IPS-18c (cell line): ENCODE measurements around the gene RALGAPA2.

Experiments used
- H3K4me3 ChIP-seq: 2 replicates; pipeline ENCODE4 v1.7.0; 2013; ENCODE audit warnings: low read depth, mild to moderate bottlenecking, low read length, moderate library complexity; ENCODE audit not compliant: insufficient read depth
- H3K9me3 ChIP-seq: one replicate; pipeline ENCODE4 v1.6.1; 2013; ENCODE audit warnings: mild to moderate bottlenecking, low read length, moderate library complexity; ENCODE audit not compliant: control insufficient read depth, insufficient read depth

RALGAPA2 gene

DNA sequence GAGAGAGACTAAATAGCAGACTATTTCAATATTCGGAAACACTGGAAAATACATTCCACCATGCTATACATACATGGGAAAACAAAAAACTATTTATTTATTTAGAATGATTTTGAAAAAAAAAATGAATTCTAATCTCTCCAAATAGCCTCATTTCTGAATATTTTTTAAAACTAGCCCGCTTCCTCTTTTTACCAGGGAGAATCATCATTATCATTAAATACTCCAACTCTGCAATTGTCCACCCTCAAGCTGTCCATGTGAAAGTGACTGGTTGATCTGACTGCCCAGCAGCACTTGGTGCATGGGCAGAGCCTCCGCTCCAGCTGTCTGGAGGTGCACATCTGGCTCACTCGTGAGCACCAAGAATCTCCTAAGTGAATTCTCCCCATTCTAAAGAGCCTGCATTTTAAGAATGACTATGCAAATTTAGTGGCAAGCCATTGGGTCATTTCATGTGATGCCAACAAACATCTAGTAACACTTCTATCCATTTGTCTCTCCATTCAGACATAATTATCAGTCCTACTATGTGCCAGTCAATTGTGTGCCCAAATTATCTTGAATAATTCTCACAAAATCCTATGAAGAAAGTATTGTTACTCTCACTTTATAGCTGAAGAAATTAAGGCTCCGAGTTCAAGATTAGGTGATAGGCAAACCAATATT, 279.7 kb downstream of the RALGAPA2 start:
- Histone ChIP-seq H3K4me3 (no peak overlapping the region), H3K9me3 (no peaks in the 10 kb centered on the region)

DNA sequence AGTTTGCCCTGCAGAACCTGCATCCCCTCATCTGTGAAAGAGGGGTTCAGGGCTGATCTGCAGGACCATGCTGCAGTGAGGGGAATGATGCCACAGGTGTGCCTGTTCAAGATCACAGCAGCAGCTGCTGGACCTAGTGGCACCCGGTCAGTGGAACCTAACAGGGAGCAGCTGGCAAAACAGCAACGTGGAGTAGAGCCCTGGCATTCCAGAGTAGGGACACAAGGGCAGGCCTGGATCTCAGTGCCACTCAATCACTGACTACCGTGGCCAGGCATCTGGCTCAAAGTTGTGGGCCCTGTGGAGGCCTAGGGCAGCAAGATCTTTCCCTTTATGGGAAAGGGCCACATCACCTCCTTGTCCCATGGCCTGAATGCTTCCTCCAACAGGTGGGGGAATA, 282.4 kb downstream of the RALGAPA2 start:
- no peak overlapping the region for H3K4me3 ChIP-seq

DNA sequence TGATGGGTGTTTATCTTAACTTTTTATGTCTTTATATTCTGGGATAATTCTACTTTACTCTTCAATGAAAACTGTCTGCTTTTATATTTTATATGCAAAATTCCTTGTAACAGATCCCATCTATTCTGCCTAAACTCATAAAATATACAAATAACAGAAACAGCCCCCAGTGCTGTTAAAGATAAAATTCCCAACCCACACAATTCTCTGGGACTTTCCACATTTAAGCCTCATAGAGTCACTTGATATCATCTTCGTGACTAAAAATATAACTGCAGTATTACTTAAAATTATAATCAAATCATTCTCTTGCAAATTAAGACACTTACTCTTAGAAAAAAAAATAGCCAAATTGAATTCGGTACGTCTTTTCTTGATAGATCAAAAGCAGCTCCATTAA, 284.4 kb downstream of the RALGAPA2 start:
- Histone ChIP-seq H3K9me3 (no peaks in the 10 kb centered on the region), H3K4me3 (no peak overlapping the region)

More for the DNA sequence above, 282.4 kb downstream of the RALGAPA2 start:
- no peaks in the 10 kb centered on the region for H3K9me3 ChIP-seq

DNA sequence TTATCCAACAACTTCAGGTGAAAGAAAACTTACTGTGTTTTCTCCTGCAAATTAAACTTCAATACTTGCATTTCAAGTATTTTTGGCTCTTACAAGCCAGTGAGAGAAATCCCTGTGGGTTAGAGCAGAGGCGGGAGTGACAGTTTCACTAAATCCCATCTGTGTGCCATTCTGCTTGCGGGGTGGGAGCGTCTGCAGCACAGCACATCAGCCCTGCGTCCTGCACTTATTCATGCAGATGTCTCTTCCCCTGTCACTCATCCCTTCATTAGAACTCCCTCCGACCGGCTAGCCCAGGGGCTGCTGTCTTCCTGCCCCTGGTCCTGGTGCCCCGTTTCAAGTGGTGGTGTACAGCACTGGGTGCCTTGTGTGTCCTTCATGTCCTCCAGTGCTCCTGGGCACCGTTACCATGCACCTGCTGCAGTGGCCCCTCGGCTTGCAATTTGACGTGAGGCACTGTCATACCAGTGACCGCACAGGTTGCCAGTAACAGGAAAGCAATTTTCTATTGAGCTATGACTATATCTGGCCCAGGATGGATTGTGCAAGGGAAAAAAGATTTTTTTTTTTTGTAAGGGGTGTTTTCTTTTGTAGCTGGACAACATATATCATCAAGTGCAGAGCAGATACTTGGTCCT, 285.1 kb downstream of the RALGAPA2 start:
- no peak overlapping the region for H3K4me3 ChIP-seq
- H3K9me3 ChIP-seq = no peaks in the 10 kb centered on the region

- Histone ChIP-seq H3K4me3 (no peak overlapping the region), H3K9me3 (no peaks in the 10 kb centered on the region)
Observed at GRCh38 chr20:20426655-20426907, 285.9 kb downstream of the RALGAPA2 start.

GRCh38 chr20:20425823-20426654, 286.4 kb downstream of the RALGAPA2 start:
- Histone ChIP-seq H3K4me3 (no peak overlapping the region), H3K9me3 (no peaks in the 10 kb centered on the region)

- Histone ChIP-seq H3K4me3 (no peak overlapping the region), H3K9me3 (no peaks in the 10 kb centered on the region)
Observed at GRCh38 chr20:20423117-20423516, 289.3 kb downstream of the RALGAPA2 start.

DNA sequence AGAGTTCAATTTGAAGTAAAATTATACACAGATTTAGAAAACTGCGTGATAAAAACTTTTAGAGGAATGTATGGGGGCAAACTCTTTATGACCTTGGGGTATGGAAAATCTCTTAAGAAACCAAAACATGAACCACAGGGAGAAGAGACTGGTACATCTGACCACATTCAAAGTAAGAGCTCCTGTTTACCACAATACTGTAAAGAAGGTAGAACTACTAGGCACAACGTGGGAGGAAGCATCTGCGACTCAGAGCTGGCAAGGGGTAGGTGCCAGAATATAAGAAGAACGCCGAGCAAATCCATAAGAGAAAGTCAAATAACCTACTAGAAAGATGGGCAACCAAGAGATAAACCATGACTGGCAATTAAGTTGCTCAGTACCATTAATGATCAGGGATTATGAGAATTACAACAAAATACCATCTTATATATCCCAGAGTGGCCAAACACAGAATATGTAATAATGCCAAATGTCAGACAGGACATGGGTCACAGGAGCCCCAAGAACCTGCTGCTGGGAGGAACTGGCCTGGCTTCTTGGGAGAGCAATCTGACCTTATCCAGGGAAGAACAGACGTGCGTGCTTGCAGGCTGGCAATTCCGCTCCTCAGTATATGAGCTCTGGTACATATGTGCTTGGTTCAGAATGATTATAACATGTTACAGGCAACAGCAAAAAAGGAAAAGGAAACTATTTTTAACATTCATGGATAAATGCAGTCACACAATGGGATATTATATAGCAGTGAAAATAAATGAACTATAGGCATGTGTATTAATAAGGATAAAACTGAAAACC, 294.4 kb downstream of the RALGAPA2 start:
- Histone ChIP-seq H3K9me3 (no peaks in the 10 kb centered on the region), H3K4me3 (no peak overlapping the region)

DNA sequence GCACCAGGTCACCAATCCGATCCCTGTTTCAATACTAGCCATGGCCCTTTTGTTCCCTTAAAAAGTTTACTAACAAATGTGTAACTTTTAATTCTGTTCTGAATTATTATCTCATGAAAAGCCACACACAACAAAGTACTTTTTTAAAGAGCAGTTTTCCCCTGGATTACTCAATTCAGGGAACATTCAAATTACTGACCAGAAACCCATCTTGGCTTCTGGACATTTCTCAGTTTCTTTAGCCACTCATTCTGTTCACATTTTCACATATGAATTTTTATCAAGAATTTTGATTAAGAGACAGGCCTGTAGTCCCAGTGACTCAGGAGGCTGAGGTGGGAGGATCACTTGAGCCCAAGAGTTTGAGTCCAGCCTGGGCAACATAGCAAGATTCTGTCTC, 297.1 kb downstream of the RALGAPA2 start:
- Histone ChIP-seq H3K4me3 (no peak overlapping the region), H3K9me3 (no peaks in the 10 kb centered on the region)

GRCh38 chr20:20414640-20415220, 297.7 kb downstream of the RALGAPA2 start:
- Histone ChIP-seq H3K9me3 (no peaks in the 10 kb centered on the region), H3K4me3 (no peak overlapping the region)

GRCh38 chr20:20413810-20414281, 298.6 kb downstream of the RALGAPA2 start:
- H3K4me3 ChIP-seq = no peak overlapping the region
- H3K9me3 ChIP-seq = no peaks in the 10 kb centered on the region

- no peak overlapping the region for H3K4me3 ChIP-seq
- no peaks in the 10 kb centered on the region for H3K9me3 ChIP-seq
Observed at GRCh38 chr20:20412750-20413149, 299.7 kb downstream of the RALGAPA2 start.

GRCh38 chr20:20411836-20412235, 300.6 kb downstream of the RALGAPA2 start:
- H3K4me3 ChIP-seq = no peak overlapping the region
- no peaks in the 10 kb centered on the region for H3K9me3 ChIP-seq

GRCh38 chr20:20411402-20411801, 301.0 kb downstream of the RALGAPA2 start:
- H3K4me3 ChIP-seq = no peak overlapping the region
- no peaks in the 10 kb centered on the region for H3K9me3 ChIP-seq

GRCh38 chr20:20410678-20411077, 301.8 kb downstream of the RALGAPA2 start:
- H3K4me3 ChIP-seq = no peak overlapping the region
- H3K9me3 ChIP-seq = no peaks in the 10 kb centered on the region

- no peak overlapping the region for H3K4me3 ChIP-seq
- no peaks in the 10 kb centered on the region for H3K9me3 ChIP-seq
Observed at GRCh38 chr20:20409331-20409730, 303.1 kb downstream of the RALGAPA2 start.
